GM18951 (cell line): ENCODE data around the gene PLEKHH1.
"Not testable (repeated sequence)": the region's sequence is repeated elsewhere in the genome, so short reads cannot be mapped to it uniquely, and the experiment has no call there.

ENCODE experiments used
- POLR2A ChIP-seq: IDR thresholded peaks from 4 replicates; pipeline ENCODE4 v1.6.1; 2011; ENCODE audit warnings: mild to moderate bottlenecking; ENCODE audit not compliant: insufficient read length, insufficient read depth; ENCODE audit errors: extremely low read depth
- in situ Hi-C: fragments of 300-500 bp; cut with MboI; formaldehyde crosslinking; loops from one replicate; pipeline ENCODE4 v1.12.0; 2022; ENCODE audit warnings: low sequenced_read_pairs, mixed read lengths, inconsistent platforms; ENCODE audit not compliant: unreplicated experiment

The PLEKHH1 gene

GRCh38 chr14:67529947-67530935 is 2.8 kb upstream of the PLEKHH1 start:
- in situ Hi-C loops = no loop called here
- no peak for TF ChIP-seq POLR2A

- in situ Hi-C loops = no loop called here
- TF ChIP-seq POLR2A = no peak
These were observed 488 bp upstream of the PLEKHH1 start for GRCh38 chr14:67532606-67532997.

GRCh38 chr14:67533754-67534085 is 630 bp downstream of the PLEKHH1 start:
- in situ Hi-C loops = no loop called here

GRCh38 chr14:67536087-67536486 is 3.0 kb downstream of the PLEKHH1 start:
- in situ Hi-C loops = no loop called here

More at GRCh38 chr14:67533754-67534085, 630 bp downstream of the PLEKHH1 start:
- no peak for TF ChIP-seq POLR2A

GRCh38 chr14:67537736-67538135 is 4.6 kb downstream of the PLEKHH1 start:
- in situ Hi-C loops = no loop called here

More at GRCh38 chr14:67536087-67536486, 3.0 kb downstream of the PLEKHH1 start:
- no peak for TF ChIP-seq POLR2A

GRCh38 chr14:67538501-67538900 is 5.4 kb downstream of the PLEKHH1 start:
- TF ChIP-seq POLR2A = no peak
- in situ Hi-C loops = no loop called here

More at GRCh38 chr14:67537736-67538135, 4.6 kb downstream of the PLEKHH1 start:
- no peak for TF ChIP-seq POLR2A

- no peak for TF ChIP-seq POLR2A
- in situ Hi-C loops = no loop called here
These were observed 6.0 kb downstream of the PLEKHH1 start for GRCh38 chr14:67539116-67539515.

GRCh38 chr14:67541448-67542387 is 8.6 kb downstream of the PLEKHH1 start:
- in situ Hi-C loops = no loop called here
- TF ChIP-seq POLR2A = no peak

GRCh38 chr14:67542620-67543019 is 9.5 kb downstream of the PLEKHH1 start:
- in situ Hi-C loops = not testable (repeated sequence)

GRCh38 chr14:67544590-67544989 is 11.5 kb downstream of the PLEKHH1 start:
- in situ Hi-C loops = no loop called here
- TF ChIP-seq POLR2A = no peak

- TF ChIP-seq POLR2A = no peak
- in situ Hi-C loops = no loop called here
These were observed 14.2 kb downstream of the PLEKHH1 start for GRCh38 chr14:67547224-67547780.

- in situ Hi-C loops = no loop called here
- no peak for TF ChIP-seq POLR2A
These were observed 16.6 kb downstream of the PLEKHH1 start for GRCh38 chr14:67549734-67550133.

GRCh38 chr14:67551123-67551522 is 18.0 kb downstream of the PLEKHH1 start:
- in situ Hi-C loops = no loop called here
- no peak for TF ChIP-seq POLR2A

- in situ Hi-C loops = no loop called here
- no peak for TF ChIP-seq POLR2A
These were observed 18.9 kb downstream of the PLEKHH1 start for GRCh38 chr14:67551940-67552339.
